K562 (cell line): ENCODE measurements around the gene GAB2. TPM values are rescaled to one million over a fixed set of nuclear protein-coding genes. Genes with fewer than 3 reads are reported as not detected.

Source experiments
- ADNP ChIP-seq: fragments of 200-800 bp; sonication (Bioruptor generic); IDR thresholded peaks from 2 replicates; pipeline ENCODE4 v1.6.1; 2016; ENCODE audit warnings: missing genetic modification characterization, missing compliant biosample characterization
- BCL6 ChIP-seq: fragments of 250-450 bp; sonication (Bioruptor Pico); IDR thresholded peaks from 2 replicates; pipeline ENCODE4 v1.4.0; 2020
- NONO ChIP-seq, 2 experiments: fragments of 200-400 bp in 1 of 2; fragments of 450-650 bp in 1 of 2; formaldehyde crosslinking in 1 of 2; IDR thresholded peaks; 2 replicates each; pipeline ENCODE4 v1.6.1; 2017; ENCODE audit warnings: low read depth in 2 of 2, mild to moderate bottlenecking in 2 of 2, moderate library complexity in 2 of 2, low read length in 1 of 2
- ZNF280B ChIP-seq: fragments of 250-450 bp; sonication (Bioruptor Pico); IDR thresholded peaks from 2 replicates; pipeline ENCODE4 v1.5.1; 2021; ENCODE audit warnings: mild to moderate bottlenecking
- polyA plus RNA-seq, 8 experiments: library from polyadenylated mRNA; depleted of rRNA in 4 of 8; stranded (reverse) in 5 of 8; unstranded in 3 of 8; fragments of >200 nt; fragmentation: Nextera tagmentation in 2 of 8; fragmentation: Illumina TruSeq in 1 of 8; extraction: Ambion mirVana in 2 of 8; extraction: Trizol in 1 of 8; gene quantifications; 2 replicates each; pipeline versions ENCODE4 v1.2.1 to v1.2.3, GENCODE V29; 2011 to 2014; ENCODE audit warnings: inconsistent platforms in 1 of 8, missing spikeins in 1 of 8
- total RNA-seq, 7 experiments: library from RNA; depleted of rRNA in 6 of 7; stranded (reverse); fragments of >200 nt in 6 of 7; fragmentation: Illumina TruSeq in 2 of 7; extraction: Trizol in 2 of 7; gene quantifications; 2 replicates each; pipeline versions ENCODE4 v1.2.1 to v1.2.3, GENCODE V29; 2011 to 2021; ENCODE audit warnings: low replicate concordance in 1 of 7
- TF ChIP-seq, protein P1 (sequence below), 2 experiments: fragments of 450-650 bp in 1 of 2; sonication (generic) in 1 of 2; formaldehyde crosslinking in 1 of 2; IDR thresholded peaks; 2 replicates each; pipeline versions ENCODE4 v1.7.1 to v1.9.0; 2016 to 2022; ENCODE audit warnings: inconsistent platforms in 1 of 2, mild to moderate bottlenecking in 1 of 2, missing genetic modification reagents in 1 of 2
- TF ChIP-seq, protein P2 (sequence below), 2 experiments: IDR thresholded peaks in 1 of 2; conservative IDR thresholded peaks in 1 of 2; 2 replicates each; pipeline ENCODE4 v1.6.1; 2016; ENCODE audit warnings: low read depth in 2 of 2, mild to moderate bottlenecking in 1 of 2, missing compliant biosample characterization in 1 of 2, missing genetic modification characterization in 1 of 2, moderate library complexity in 1 of 2
- TF ChIP-seq, protein P3 (sequence below): fragments of 450-650 bp; IDR thresholded peaks from 2 replicates; pipeline ENCODE4 v1.6.1; 2014; ENCODE audit warnings: low read depth, mild to moderate bottlenecking, moderate library complexity, borderline replicate concordance

The GAB2 gene
- total and polyA plus RNA-seq, 9 of the 15 experiments (the other 6 are each of a cell fraction or from before 2014, with no cell fraction given): 2.3 to 35.2 (median 16.1) TPM

DNA sequence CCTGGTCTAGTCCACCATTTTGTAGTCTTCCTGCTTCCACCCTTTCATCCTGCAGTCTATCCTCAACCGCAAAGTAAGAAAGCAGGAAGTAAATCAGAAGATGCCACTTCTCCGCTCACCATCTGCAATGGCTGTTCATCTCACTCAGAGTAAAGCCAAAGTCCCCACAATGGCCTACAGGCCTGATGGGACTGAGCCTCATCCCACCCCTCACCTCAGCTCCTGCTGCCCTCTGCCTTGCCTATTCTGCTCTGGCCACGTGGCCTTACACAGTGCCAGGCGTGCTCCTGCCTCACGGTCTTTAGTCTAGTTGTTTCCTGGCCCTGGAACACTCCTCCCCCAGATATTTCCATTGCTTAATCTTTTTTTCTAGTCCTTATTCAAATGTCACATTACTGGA is 133.4 kb downstream of the GAB2 start (continued):
- TF ChIP-seq, protein P1, sequence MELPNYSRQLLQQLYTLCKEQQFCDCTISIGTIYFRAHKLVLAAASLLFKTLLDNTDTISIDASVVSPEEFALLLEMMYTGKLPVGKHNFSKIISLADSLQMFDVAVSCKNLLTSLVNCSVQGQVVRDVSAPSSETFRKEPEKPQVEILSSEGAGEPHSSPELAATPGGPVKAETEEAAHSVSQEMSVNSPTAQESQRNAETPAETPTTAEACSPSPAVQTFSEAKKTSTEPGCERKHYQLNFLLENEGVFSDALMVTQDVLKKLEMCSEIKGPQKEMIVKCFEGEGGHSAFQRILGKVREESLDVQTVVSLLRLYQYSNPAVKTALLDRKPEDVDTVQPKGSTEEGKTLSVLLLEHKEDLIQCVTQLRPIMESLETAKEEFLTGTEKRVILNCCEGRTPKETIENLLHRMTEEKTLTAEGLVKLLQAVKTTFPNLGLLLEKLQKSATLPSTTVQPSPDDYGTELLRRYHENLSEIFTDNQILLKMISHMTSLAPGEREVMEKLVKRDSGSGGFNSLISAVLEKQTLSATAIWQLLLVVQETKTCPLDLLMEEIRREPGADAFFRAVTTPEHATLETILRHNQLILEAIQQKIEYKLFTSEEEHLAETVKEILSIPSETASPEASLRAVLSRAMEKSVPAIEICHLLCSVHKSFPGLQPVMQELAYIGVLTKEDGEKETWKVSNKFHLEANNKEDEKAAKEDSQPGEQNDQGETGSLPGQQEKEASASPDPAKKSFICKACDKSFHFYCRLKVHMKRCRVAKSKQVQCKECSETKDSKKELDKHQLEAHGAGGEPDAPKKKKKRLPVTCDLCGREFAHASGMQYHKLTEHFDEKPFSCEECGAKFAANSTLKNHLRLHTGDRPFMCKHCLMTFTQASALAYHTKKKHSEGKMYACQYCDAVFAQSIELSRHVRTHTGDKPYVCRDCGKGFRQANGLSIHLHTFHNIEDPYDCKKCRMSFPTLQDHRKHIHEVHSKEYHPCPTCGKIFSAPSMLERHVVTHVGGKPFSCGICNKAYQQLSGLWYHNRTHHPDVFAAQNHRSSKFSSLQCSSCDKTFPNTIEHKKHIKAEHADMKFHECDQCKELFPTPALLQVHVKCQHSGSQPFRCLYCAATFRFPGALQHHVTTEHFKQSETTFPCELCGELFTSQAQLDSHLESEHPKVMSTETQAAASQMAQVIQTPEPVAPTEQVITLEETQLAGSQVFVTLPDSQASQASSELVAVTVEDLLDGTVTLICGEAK (IDR thresholded peaks at IDR 0.05): no peak
- TF ChIP-seq, protein P1 (CRISPR knock-in tag; IDR thresholded peaks at IDR 0.05): no peak
- TF ChIP-seq BCL6 (CRISPR knock-in tag): no peak
- TF ChIP-seq, protein P2, sequence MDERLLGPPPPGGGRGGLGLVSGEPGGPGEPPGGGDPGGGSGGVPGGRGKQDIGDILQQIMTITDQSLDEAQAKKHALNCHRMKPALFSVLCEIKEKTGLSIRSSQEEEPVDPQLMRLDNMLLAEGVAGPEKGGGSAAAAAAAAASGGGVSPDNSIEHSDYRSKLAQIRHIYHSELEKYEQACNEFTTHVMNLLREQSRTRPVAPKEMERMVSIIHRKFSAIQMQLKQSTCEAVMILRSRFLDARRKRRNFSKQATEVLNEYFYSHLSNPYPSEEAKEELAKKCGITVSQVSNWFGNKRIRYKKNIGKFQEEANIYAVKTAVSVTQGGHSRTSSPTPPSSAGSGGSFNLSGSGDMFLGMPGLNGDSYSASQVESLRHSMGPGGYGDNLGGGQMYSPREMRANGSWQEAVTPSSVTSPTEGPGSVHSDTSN (CRISPR knock-in tag; IDR thresholded peaks at IDR 0.05; ENCODE audit: low read depth): no peak
- TF ChIP-seq, protein P2 (tag; conservative IDR thresholded peaks at IDR 0.05; ENCODE audit: low read depth): no peak
- TF ChIP-seq, protein P3, sequence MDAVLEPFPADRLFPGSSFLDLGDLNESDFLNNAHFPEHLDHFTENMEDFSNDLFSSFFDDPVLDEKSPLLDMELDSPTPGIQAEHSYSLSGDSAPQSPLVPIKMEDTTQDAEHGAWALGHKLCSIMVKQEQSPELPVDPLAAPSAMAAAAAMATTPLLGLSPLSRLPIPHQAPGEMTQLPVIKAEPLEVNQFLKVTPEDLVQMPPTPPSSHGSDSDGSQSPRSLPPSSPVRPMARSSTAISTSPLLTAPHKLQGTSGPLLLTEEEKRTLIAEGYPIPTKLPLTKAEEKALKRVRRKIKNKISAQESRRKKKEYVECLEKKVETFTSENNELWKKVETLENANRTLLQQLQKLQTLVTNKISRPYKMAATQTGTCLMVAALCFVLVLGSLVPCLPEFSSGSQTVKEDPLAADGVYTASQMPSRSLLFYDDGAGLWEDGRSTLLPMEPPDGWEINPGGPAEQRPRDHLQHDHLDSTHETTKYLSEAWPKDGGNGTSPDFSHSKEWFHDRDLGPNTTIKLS: no peak
- TF ChIP-seq NONO (IDR thresholded peaks at IDR 0.05; ENCODE audit: low read depth in 2 of 2, low read length in 1 of 2): no peak
- TF ChIP-seq ZNF280B (CRISPR knock-in tag): no peak
- no peak for TF ChIP-seq ADNP (tag)
